Subcutaneous adipose tissue (tissue), 4 donors: ENCODE data around the gene SHMT2. TPM values are rescaled to one million over a fixed set of nuclear protein-coding genes. Genes with fewer than 3 reads are reported as not detected.

Source experiments
- total RNA-seq, 4 donors: library from RNA; depleted of rRNA; stranded (reverse); fragments of >200 nt; gene quantifications; one replicate each; pipeline ENCODE4 v1.1.0, GENCODE V29; 2016
- TF ChIP-seq, protein P1 (sequence below): fragments of 450-650 bp; IDR thresholded peaks from one replicate; pipeline ENCODE4 v1.5.1; 2016; ENCODE audit warnings: low read depth, mild to moderate bottlenecking, control low read depth, antibody characterized with exemption, moderate library complexity

Gene SHMT2
- total RNA-seq, 4 donors from 2014 or later = 19.1 to 41.6 (median 32.7) TPM

DNA sequence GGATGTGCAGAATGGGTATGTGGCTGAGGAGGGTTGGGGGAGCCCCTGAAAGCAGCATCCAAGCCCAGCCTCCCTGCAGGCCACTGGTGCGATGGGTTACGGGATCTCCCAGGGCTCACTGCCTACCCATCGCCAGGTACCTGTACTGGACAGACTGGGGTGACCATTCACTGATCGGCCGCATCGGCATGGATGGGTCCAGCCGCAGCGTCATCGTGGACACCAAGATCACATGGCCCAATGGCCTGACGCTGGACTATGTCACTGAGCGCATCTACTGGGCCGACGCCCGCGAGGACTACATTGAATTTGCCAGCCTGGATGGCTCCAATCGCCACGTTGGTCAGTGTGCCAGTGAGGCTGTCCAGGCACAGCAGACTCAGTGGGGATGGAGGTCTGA lies 31.2 kb upstream of the SHMT2 start:
- TF ChIP-seq, protein P1, sequence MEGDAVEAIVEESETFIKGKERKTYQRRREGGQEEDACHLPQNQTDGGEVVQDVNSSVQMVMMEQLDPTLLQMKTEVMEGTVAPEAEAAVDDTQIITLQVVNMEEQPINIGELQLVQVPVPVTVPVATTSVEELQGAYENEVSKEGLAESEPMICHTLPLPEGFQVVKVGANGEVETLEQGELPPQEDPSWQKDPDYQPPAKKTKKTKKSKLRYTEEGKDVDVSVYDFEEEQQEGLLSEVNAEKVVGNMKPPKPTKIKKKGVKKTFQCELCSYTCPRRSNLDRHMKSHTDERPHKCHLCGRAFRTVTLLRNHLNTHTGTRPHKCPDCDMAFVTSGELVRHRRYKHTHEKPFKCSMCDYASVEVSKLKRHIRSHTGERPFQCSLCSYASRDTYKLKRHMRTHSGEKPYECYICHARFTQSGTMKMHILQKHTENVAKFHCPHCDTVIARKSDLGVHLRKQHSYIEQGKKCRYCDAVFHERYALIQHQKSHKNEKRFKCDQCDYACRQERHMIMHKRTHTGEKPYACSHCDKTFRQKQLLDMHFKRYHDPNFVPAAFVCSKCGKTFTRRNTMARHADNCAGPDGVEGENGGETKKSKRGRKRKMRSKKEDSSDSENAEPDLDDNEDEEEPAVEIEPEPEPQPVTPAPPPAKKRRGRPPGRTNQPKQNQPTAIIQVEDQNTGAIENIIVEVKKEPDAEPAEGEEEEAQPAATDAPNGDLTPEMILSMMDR = no peak

- TF ChIP-seq, protein P1 = no peak
Observed at GRCh38 chr12:57199191-57199590, 30.3 kb upstream of the SHMT2 start.

GRCh38 chr12:57200497-57200896 lies 29.0 kb upstream of the SHMT2 start:
- TF ChIP-seq, protein P1 = no peak

- TF ChIP-seq, protein P1 = no peak
Observed at GRCh38 chr12:57201219-57201618, 28.3 kb upstream of the SHMT2 start.

- TF ChIP-seq, protein P1 = no peak
Observed at GRCh38 chr12:57201631-57202030, 27.9 kb upstream of the SHMT2 start.

DNA sequence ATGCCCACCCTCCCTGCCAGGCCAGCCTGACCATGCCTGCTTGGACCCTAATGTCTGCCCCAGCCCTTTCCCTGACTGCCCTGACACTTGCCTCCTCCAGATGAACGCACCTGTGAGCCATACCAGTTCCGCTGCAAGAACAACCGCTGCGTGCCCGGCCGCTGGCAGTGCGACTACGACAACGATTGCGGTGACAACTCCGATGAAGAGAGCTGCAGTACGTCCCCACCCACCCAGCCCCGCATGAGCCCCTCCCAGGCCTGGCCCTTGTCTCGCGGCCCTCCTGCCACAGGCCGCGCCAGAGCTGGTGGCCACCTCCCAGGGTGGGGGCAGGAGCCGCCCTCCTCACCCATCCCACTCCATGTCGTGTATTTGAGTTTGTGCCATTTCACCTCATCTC lies 27.2 kb upstream of the SHMT2 start:
- TF ChIP-seq, protein P1 = no peak

GRCh38 chr12:57203201-57203600 lies 26.3 kb upstream of the SHMT2 start:
- TF ChIP-seq, protein P1 = no peak
